C4-2B (cell line): Measurements from ENCODE around the gene POGLUT3.

ENCODE experiments used
- H3K27ac ChIP-seq: fragments of 450-650 bp; 2 replicates; pipeline ENCODE4 v1.5.1; 2017
- ZFX ChIP-seq: fragments of 450-650 bp; IDR thresholded peaks from 2 replicates; pipeline ENCODE4 v1.6.1; 2017
- TF ChIP-seq, protein P1 (sequence below): fragments of 450-650 bp; conservative IDR thresholded peaks from 2 replicates; pipeline ENCODE4 v1.5.1; 2017; ENCODE audit warnings: mild to moderate bottlenecking

Gene POGLUT3

DNA sequence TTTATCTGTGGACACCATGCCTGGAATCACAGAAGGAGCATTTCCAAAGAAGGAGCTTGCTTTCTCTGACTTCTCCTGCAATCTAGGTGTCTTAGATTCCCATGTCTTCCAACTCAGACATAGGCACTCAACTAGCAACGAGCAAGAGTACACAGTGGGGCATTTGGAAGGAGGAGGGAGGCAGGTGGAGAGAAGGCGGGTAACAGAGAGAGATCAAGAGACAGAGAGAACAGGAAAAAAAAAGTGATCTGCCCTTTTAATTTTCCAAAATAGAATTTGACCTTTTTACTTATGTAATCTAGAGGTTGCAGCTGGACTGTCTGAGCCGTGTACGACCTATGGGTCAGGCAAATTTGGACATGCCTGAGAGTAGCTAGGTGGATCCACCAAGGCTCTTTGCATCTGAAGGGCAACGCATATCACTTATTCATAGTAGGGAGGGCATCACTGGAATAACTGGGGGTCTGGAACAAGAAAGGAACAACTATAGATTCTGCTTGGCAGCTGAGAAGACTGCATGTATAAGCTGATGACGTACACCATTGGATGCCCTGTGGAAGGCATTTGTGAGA is 37.3 kb upstream of the POGLUT3 start:
- no peak overlapping the region for H3K27ac ChIP-seq
- TF ChIP-seq, protein P1, sequence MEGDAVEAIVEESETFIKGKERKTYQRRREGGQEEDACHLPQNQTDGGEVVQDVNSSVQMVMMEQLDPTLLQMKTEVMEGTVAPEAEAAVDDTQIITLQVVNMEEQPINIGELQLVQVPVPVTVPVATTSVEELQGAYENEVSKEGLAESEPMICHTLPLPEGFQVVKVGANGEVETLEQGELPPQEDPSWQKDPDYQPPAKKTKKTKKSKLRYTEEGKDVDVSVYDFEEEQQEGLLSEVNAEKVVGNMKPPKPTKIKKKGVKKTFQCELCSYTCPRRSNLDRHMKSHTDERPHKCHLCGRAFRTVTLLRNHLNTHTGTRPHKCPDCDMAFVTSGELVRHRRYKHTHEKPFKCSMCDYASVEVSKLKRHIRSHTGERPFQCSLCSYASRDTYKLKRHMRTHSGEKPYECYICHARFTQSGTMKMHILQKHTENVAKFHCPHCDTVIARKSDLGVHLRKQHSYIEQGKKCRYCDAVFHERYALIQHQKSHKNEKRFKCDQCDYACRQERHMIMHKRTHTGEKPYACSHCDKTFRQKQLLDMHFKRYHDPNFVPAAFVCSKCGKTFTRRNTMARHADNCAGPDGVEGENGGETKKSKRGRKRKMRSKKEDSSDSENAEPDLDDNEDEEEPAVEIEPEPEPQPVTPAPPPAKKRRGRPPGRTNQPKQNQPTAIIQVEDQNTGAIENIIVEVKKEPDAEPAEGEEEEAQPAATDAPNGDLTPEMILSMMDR: no peak
- no peak for TF ChIP-seq ZFX

DNA sequence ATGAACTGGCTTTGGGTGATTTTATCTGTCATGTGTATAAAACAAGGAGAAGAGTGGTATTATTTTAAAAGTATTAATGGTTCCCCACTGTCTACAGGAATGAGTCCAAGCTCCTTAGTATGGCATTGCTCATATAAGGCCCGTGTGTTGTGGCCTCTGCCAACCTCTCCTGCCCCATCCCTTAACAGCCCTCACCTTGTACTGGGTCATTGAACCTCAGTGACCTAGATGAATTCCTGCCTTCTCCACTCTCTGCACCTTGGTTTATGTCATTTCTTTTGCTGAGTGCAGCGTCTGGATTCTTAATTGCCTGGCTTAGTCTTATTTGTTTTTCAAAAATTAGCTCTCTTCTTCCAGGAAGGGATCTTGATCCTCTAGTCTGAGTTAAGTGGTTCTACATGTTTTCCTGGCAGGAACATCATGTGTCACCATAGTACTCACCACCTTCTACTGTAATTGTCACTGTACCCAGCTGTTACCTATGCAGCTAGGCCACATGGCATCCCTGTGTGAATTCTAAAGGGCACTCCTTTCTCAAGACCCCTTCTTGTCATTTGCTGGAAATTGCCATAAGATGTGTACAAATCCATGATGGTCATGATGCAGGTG is 36.2 kb upstream of the POGLUT3 start:
- TF ChIP-seq ZFX: no peak
- TF ChIP-seq, protein P1: no peak
- H3K27ac ChIP-seq: no peak overlapping the region

DNA sequence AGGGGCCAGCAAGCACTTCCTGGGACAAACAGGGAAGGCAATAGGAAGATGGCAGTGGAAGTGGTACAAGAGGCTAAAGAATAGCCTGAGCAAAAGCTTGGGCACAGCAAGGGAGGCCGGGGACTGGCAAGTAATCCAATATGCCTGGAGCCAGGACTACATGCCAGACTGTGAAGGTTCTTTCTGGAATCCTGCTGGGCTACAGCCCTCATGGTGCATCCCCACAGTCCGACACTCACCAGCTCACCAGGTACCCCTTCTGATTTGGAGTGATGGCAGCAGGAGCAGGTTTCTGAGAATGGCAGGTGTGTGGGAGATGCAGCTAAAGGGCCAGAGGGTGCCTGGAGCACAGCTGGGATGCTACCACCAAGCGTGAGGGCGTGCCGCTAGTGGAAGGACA is 32.2 kb upstream of the POGLUT3 start:
- no peak overlapping the region for H3K27ac ChIP-seq
- TF ChIP-seq, protein P1: no peak
- TF ChIP-seq ZFX: no peak

DNA sequence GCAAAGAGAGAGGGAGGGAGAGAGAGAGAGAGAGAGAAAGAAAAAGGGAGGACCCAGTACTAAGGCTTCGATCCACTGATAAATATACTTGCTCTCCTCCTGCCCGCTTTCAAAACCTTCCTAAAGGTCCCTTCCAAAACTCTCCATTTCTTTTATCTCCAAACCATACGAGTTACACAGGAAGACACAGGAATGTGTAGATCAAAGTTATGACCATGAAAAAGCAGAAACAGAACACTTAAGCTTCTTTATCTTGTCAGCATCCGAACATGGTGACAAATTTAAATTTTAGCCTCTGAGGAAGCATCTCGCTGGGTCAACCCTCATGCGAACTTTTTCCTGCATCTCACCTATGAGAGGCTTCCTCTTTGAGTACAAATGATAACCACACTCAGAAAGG is 29.2 kb upstream of the POGLUT3 start:
- TF ChIP-seq ZFX: no peak
- TF ChIP-seq, protein P1: no peak

DNA sequence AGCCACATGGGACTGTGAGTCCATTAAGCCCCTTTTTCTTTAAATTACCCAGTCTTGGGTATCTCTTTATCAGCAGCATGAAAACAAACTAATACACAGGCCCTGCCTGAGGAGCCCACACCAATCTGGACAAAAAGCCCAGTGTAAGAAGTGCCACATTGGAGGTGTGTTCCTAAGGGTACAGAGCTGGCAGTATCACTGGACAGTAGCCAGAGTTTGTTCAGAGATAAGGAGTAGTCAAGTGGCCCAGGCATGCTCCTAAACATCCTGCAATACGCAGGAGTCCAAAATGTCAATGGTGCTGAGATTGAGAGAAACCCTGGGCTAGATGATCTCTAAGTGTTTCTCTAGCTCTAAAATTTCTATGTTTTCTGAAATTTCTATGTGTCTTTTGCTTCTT is 27.0 kb upstream of the POGLUT3 start:
- TF ChIP-seq, protein P1: no peak
- TF ChIP-seq ZFX: no peak

More for the DNA sequence above, 29.2 kb upstream of the POGLUT3 start:
- H3K27ac ChIP-seq: no peak overlapping the region

DNA sequence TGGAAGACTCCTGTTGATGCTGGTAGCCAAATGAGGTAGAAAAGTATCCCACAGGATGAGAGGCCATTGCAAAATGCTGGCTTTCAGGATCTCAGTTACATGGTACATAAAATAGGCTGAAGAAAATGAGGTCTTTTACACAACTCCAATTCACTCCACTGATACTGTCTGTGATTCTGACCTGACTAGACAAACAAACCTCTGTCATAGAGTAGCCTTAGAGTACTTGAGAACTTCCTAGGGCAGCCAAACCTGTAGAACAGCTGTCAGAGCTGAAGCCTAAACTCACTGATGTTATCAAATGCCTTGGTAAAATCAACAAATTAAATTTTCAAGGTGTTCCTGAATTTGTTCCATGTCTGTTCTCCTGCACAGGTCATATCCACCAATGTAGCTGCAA is 26.2 kb upstream of the POGLUT3 start:
- peak overlapping the region; percentile 68 for H3K27ac ChIP-seq
- no peak for TF ChIP-seq ZFX
- TF ChIP-seq, protein P1: no peak

More for the DNA sequence above, 27.0 kb upstream of the POGLUT3 start:
- H3K27ac ChIP-seq: peak overlapping the region; percentile 68

DNA sequence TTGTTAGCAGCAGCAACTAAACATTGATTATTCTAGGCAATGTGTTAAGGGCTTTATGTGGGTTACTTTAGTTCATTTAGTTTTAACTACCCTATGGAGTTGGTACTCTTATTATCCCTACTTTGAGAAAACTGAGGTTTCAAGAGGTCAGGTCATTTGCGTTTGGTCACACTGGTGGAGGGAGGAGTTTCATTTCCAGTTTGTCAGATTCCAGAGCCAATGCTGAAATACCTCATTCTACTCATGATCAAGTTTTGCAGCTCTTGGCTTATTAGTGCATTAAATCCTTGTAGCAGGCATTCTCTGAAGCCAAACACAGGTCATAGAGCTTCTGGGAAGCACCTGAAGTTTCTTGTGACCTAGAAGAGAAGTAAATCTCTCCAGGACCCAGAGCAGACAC is 24.1 kb upstream of the POGLUT3 start:
- TF ChIP-seq, protein P1: no peak
- TF ChIP-seq ZFX: no peak
- H3K27ac ChIP-seq: no peak overlapping the region
